ENCODE measurements around the gene PIGH. TPM values are rescaled to one million over a fixed set of nuclear protein-coding genes. Genes with fewer than 3 reads are reported as not detected.

The PIGH gene
- total RNA-seq, 1 donor from 2014 or later = 26.4 TPM

DNA sequence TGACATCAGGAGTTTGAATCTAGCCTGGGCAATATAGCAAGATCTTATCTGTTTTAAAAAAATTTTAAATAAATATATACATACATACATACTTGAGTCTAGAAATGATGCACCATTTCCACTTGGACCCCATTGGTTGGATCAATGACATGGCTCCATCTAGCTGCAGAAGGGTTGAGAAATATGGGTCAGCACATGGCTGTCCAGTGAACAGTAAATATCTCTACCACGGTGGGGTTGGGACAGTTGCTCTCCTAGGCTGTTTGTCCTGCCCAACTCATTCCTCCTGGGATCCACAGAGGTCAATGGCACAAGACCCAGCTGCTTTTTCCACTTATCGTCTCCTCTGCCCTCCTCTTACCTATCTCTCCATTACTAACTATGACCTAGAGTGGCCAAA lies 43.4 kb downstream of the PIGH start:
- no peak overlapping the region for H3K4me3 Mint-ChIP-seq
- H3K9me3 Mint-ChIP-seq = no peaks in the 10 kb centered on the region
- TF ChIP-seq, protein P1, sequence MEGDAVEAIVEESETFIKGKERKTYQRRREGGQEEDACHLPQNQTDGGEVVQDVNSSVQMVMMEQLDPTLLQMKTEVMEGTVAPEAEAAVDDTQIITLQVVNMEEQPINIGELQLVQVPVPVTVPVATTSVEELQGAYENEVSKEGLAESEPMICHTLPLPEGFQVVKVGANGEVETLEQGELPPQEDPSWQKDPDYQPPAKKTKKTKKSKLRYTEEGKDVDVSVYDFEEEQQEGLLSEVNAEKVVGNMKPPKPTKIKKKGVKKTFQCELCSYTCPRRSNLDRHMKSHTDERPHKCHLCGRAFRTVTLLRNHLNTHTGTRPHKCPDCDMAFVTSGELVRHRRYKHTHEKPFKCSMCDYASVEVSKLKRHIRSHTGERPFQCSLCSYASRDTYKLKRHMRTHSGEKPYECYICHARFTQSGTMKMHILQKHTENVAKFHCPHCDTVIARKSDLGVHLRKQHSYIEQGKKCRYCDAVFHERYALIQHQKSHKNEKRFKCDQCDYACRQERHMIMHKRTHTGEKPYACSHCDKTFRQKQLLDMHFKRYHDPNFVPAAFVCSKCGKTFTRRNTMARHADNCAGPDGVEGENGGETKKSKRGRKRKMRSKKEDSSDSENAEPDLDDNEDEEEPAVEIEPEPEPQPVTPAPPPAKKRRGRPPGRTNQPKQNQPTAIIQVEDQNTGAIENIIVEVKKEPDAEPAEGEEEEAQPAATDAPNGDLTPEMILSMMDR (IDR thresholded peaks at IDR 0.05) = no peak
- intact Hi-C loops (cut with micrococcal nuclease) = no loop called here
- H3K36me3 Mint-ChIP-seq (ENCODE audit: low read depth) = no peaks in the 10 kb centered on the region
- H3K27ac Mint-ChIP-seq = no peak overlapping the region
- DNase-seq (no peak), ATAC-seq (ENCODE audit: low read depth) (no peak)
- peaks cover 4% of the 10 kb centered on the region for H3K27me3 Mint-ChIP-seq
- POLR2A ChIA-PET = no interaction called here
- H3K4me1 Mint-ChIP-seq = no peaks in the 10 kb centered on the region
- CTCF ChIA-PET = interaction anchor here (1.3 to 1.5 kb wide), 2 partner anchors 15 to 147 kb away, joined by 3 to 5 read pairs; no protein-coding TSS in a partner anchor

DNA sequence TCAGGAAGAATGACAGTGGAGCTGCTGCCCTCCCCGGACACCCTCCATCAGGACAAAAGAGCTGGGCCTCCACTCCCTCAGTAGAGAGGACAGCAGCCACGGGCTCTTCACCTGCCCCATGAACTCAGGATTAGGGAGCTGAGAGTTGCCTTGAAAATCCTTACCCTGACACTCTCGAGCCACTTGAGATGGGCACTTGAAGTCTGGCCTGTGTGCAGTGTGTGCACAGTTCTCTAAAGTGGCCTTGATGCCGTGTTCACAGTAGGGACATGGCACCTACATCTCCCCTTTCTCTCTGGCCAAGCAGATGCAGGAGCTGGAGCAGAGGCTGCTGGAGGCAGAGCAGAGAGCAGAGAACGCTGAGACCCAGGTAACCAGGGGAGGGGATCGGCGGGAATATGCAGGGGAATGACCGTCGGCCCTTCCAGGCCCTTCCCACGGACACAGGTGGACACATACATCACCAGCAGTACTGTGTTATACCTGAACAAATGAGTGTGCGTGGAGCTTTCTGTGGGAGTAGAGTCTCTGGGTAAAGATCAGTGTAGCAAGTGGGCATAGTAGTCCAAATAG lies 44.5 kb downstream of the PIGH start:
- Mint-ChIP-seq H3K9me3 (no peaks in the 10 kb centered on the region), H3K36me3 (ENCODE audit: low read depth) (no peaks in the 10 kb centered on the region), H3K4me1 (no peaks in the 10 kb centered on the region), H3K4me3 (no peak overlapping the region), H3K27me3 (peaks cover 6% of the 10 kb centered on the region), H3K27ac (no peak overlapping the region)
- ChIA-PET POLR2A (no interaction called here), CTCF (interaction anchor here (1.3 to 1.9 kb wide), 2 partner anchors 16 to 148 kb away, joined by 3 to 9 read pairs; no protein-coding TSS in a partner anchor)
- TF ChIP-seq, protein P1 (IDR thresholded peaks at IDR 0.05) = no peak
- DNase-seq = no peak
- ATAC-seq (ENCODE audit: low read depth) = no peak
- intact Hi-C loops (cut with micrococcal nuclease) = no loop called here

DNA sequence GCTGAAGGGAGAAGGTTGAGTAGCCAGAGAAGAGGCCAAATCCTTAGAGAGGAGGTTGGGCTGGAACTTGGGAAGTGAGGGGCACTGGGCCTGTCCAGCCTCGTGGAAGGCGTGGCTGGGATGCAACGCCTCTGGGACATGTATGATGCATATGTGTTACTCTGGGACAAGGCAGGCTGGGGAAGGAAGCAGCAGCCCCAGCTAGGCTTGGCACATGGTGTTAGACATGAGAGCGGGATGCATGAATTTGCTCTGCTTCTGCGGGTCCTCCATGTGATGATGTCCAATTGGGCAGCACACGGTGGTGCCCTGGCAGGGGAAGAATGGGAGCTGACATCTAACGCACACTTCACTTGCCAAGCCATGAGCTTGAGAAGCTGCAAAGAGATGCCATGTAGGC lies 45.7 kb downstream of the PIGH start:
- ChIA-PET POLR2A (no interaction called here), CTCF (interaction anchor here (1.9 kb wide), 1 partner anchor 17 kb away, joined by 9 read pairs; no protein-coding TSS in a partner anchor)
- Mint-ChIP-seq H3K36me3 (ENCODE audit: low read depth) (no peaks in the 10 kb centered on the region), H3K9me3 (no peaks in the 10 kb centered on the region), H3K4me3 (no peak overlapping the region), H3K27ac (no peak overlapping the region), H3K4me1 (no peaks in the 10 kb centered on the region), H3K27me3 (peaks cover 6% of the 10 kb centered on the region)
- TF ChIP-seq, protein P1 (IDR thresholded peaks at IDR 0.05) = no peak
- no peak for ATAC-seq (ENCODE audit: low read depth)
- intact Hi-C loops (cut with micrococcal nuclease) = no loop called here
- DNase-seq = no peak

DNA sequence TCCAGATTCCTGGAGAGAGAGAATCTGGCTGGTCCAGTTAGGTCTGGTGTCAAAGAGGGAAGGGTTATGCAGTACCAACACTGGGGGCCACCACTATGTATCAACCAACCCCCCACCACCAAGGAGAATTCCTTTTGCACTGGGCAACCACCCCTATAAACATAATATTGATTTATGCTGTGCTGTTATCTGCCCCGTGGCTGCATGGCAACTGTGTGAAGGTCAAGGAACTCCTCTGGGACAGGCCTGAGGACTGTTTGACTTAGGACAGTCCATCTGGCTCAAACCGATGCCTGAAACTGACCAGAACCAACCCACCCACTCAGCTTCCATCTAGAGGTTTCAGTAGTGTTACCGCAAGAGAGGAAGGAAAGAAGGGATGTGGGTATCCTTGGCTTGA lies 46.5 kb downstream of the PIGH start:
- ChIA-PET CTCF (interaction anchor here (1.1 kb wide), 1 partner anchor 27 kb away, joined by 4 read pairs; no protein-coding TSS in a partner anchor), POLR2A (no interaction called here)
- Mint-ChIP-seq H3K9me3 (no peaks in the 10 kb centered on the region), H3K4me1 (no peaks in the 10 kb centered on the region), H3K27ac (no peak overlapping the region), H3K36me3 (ENCODE audit: low read depth) (no peaks in the 10 kb centered on the region), H3K4me3 (no peak overlapping the region), H3K27me3 (peaks cover 10% of the 10 kb centered on the region)
- intact Hi-C loops (cut with micrococcal nuclease) = no loop called here
- TF ChIP-seq, protein P1 (IDR thresholded peaks at IDR 0.05) = no peak
- DNase-seq = no peak
- ATAC-seq (ENCODE audit: low read depth) = no peak

DNA sequence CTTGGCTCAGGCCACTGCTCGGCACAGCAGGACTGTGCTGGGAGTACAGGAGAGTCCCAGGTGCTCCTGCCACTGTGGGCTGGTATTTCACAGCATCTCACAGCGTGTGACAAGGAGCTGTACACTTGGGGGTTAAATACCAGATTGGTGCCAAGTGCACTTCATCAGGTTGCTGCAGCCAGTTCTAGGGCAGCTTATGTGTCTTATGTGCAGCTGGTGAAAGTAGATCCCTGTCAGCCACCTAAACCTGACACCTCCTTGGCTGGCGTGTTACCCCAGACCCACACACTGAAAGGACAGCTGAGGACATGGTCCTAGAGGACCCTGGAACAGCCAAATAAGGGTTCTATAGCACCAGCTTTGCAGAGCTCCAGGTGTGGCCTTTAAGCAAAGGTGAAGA lies 48.1 kb downstream of the PIGH start:
- ChIA-PET CTCF (interaction anchor here (0.8 kb wide), 1 partner anchor 19 kb away, joined by 4 read pairs; no protein-coding TSS in a partner anchor), POLR2A (no interaction called here)
- Mint-ChIP-seq H3K27me3 (peaks cover 11% of the 10 kb centered on the region), H3K36me3 (ENCODE audit: low read depth) (no peaks in the 10 kb centered on the region), H3K4me3 (no peak overlapping the region), H3K9me3 (no peaks in the 10 kb centered on the region), H3K4me1 (no peaks in the 10 kb centered on the region), H3K27ac (no peak overlapping the region)
- DNase-seq (no peak), ATAC-seq (ENCODE audit: low read depth) (no peak)
- TF ChIP-seq, protein P1 (IDR thresholded peaks at IDR 0.05) = no peak
- intact Hi-C loops (cut with micrococcal nuclease) = no loop called here

All from activated B cell treated with CpG ODN at 0.5 μM for 24 hours (primary cell).